Bladder microvascular endothelial cell (primary cell): Measurements from ENCODE around the gene E2F3. TPM values are rescaled to one million over a fixed set of nuclear protein-coding genes. Genes with fewer than 3 reads are reported as not detected.

Experiments
- total RNA-seq: library from RNA; depleted of rRNA; stranded (reverse); fragments of >200 nt; gene quantifications from 2 replicates; pipeline ENCODE4 v1.2.3, GENCODE V29; 2014

Gene E2F3
- 3.7 and 8.9 TPM in 2 replicates for total RNA-seq

DNA sequence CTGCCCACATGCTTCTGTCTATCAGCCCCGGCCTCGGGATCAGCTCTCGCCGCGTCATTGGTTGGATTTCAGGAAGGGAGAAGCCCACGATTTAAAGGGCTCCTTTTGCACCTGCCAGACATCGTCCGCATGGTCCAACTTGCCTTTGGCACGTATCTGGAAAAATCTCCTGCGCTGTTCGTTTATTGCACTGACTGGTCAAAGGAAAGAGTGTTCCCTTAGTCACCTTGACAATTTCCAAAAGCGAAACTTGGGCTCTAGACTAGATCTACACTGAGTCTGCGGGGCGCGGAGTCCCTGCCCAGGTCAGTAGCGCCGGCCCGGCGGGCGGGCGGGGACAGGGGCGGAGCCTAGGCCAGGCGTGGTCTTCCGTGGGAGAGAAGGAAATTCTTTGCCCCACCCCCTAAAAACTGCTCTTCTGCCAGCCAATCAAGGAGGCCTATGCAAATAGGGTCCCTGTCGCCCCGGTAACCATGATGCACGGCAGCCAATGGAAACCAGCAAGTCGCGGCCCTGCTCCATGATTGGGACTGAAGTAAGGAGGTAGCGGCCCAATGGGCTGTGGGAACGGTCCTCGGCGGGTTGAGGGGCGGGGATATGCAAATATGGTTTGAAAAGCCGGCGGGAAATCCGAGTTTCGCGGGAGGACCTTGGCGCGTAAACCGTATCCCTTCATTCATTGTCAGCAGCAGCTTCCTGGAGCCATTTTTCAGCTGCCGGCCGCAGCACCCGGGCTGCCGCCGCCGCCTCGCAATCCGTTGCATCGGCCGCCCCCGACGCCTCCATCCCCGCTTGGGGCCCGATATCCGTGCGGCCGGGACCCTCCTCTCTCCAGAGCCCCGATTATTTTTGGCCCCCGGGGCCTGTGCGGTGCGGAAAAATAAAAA lies at the start of gene E2F3:
E2F3 (plus strand) TSS at position 675 of the 887 bp plus-strand sequence. CDS start 354 bp downstream, outside the sequence.

DNA sequence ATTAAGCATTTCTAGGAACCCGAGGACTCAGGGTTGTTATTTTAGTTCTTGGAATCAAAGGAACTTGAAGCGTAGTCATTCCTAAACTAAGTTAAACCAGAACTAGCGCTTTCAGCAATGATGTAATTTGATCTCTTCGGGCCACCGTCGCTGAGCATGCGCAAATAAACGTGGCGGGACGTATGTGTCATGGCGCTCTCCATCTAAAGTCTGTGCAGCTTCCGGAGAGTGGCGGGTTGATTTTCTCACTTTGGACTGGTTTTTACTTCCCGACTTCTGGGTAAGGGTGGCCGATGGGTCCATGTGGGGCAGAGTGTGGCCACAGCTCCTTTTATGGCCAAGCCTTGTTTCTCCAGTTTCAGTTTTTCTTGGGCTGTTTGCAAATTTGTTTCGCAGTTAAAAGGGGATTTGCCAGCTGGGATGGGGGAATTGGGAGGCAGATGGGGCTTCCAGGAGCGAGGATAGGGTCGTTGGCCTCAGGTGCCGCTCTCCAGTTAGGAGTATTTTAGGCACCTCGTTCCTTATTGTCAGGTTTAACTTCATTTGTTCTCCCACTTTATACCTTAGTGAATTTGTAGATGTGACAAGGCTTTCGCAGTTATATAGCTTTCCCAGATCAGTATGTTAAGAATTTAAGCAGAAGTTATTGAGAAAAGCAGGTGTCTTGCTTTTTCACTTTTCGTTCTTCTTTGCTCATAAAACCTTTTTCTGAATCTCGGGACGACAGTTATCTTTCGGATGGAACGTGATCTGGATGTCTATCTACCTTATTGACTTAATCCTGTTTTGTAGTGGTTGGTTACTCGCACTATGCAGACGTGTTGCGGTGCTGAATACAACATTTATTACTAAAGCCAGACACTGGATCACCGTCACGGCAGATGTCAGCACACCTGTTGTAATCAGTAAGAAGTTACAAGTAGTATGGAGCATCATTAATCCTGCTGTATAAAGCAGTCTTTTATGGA lies 132.9 kb downstream of the E2F3 start, which contains the start of gene CDKAL1:
CDKAL1 (plus strand) TSS at position 163 of the 968 bp plus-strand sequence. CDS start 11,894 bp downstream, outside the sequence.

Other genes with a start within 250 kb of the E2F3 start
- 4.2 and 11.8 TPM in 2 replicates for gene MBOAT1, start 189.4 kb upstream of the E2F3 start, total RNA-seq
- gene CDKAL1, start 132.6 kb downstream of the E2F3 start, total RNA-seq = 17.3 and 28.9 TPM in 2 replicates